H1 (cell line): ENCODE data around the gene FRMPD1. TPM values are rescaled to one million over a fixed set of nuclear protein-coding genes. Genes with fewer than 3 reads are reported as not detected.

ENCODE experiments used
- CTCF ChIP-seq, 3 experiments: IDR thresholded peaks; 1 replicate in 2 of 3; 2 replicates in 1 of 3; pipeline versions ENCODE4 v1.5.1 to v1.6.1; 2011; ENCODE audit warnings: low read length in 3 of 3, mild to moderate bottlenecking in 3 of 3, inconsistent platforms in 2 of 3, low read depth in 1 of 3, moderate library complexity in 1 of 3; ENCODE audit not compliant: insufficient read depth in 1 of 3; ENCODE audit errors: control extremely low read depth in 1 of 3
- FOSL1 ChIP-seq: IDR thresholded peaks from 2 replicates; pipeline ENCODE4 v1.6.1; 2011; ENCODE audit warnings: mild to moderate bottlenecking, low read depth, low read length, moderate library complexity; ENCODE audit not compliant: insufficient read depth
- POU5F1 ChIP-seq: IDR thresholded peaks from 2 replicates; pipeline ENCODE4 v1.6.1; 2011; ENCODE audit warnings: low read depth, mild to moderate bottlenecking, low read length, moderate library complexity
- TAF7 ChIP-seq: optimal IDR thresholded peaks from 2 replicates; pipeline ENCODE3; 2011; ENCODE audit warnings: low read depth, mild to moderate bottlenecking, inconsistent platforms, low read length, moderate library complexity, borderline replicate concordance
- USF2 ChIP-seq: IDR thresholded peaks from 2 replicates; pipeline ENCODE4 v1.6.1; 2011; ENCODE audit warnings: low read length, improper control_type of control experiment
- polyA plus RNA-seq, 7 experiments: library from polyadenylated mRNA; depleted of rRNA in 3 of 7; stranded (reverse) in 5 of 7; unstranded in 2 of 7; fragments of >200 nt in 5 of 7; fragments of 200-250 nt in 2 of 7; gene quantifications; 1 replicate in 5 of 7; 2 replicates in 1 of 7; 4 replicates in 1 of 7; pipeline versions ENCODE4 v1.2.1 to v1.2.3, GENCODE V29; 2011 to 2013; ENCODE audit warnings: missing spikeins in 2 of 7, mixed read lengths in 2 of 7
- total RNA-seq: library from RNA; stranded (reverse); fragmentation: NEBNext Ultra II Directional; extraction: Animal tissue kit (Norgen Biotek cat#: 25700); gene quantifications from 2 replicates; pipeline ENCODE4 v1.2.1, GENCODE V29; 2021

FRMPD1 gene
- total and polyA plus RNA-seq, 2 of the 8 experiments (the other 6 are each of a cell fraction or from before 2014, with no cell fraction given), result 0.27 to 0.32 TPM

- no peak for TF ChIP-seq TAF7
- no peak for TF ChIP-seq POU5F1
- no peak for TF ChIP-seq FOSL1
- TF ChIP-seq CTCF (IDR thresholded peaks at IDR 0.05; ENCODE audit: control extremely low read depth in 1 of 3, insufficient read depth in 1 of 3, low read depth in 1 of 3, low read length in 3 of 3), result no peak
- TF ChIP-seq USF2, result no peak
- TF ChIP-seq, all 59 proteins: peak for 0
Observed at GRCh38 chr9:37796232-37796631, 145.5 kb downstream of the FRMPD1 start (continued).

Other genes with a start within 250 kb of the FRMPD1 start
- gene GRHPR, start 228.3 kb upstream of the FRMPD1 start, total RNA-seq, result 97.0 and 98.1 TPM in 2 replicates
- gene GRHPR, start 228.3 kb upstream of the FRMPD1 start, polyA plus RNA-seq (2011; rRNA removed), result 201 and 246 TPM in 2 replicates
- 13.6 and 14.5 TPM in 2 replicates for gene ZBTB5, start 185.5 kb upstream of the FRMPD1 start, total RNA-seq
- 13.3 and 14.0 TPM in 2 replicates for gene ZBTB5, start 185.5 kb upstream of the FRMPD1 start, polyA plus RNA-seq (2011; rRNA removed)
- gene POLR1E, start 165.0 kb upstream of the FRMPD1 start, total RNA-seq, result 36.9 and 40.0 TPM in 2 replicates
- 13.8 and 16.0 TPM in 2 replicates for gene POLR1E, start 165.0 kb upstream of the FRMPD1 start, polyA plus RNA-seq (2011; rRNA removed)
- 13.1 and 15.4 TPM in 2 replicates for gene FBXO10, start 74.6 kb upstream of the FRMPD1 start, total RNA-seq
- gene FBXO10, start 74.6 kb upstream of the FRMPD1 start, polyA plus RNA-seq (2011; rRNA removed), result 13.9 and 17.4 TPM in 2 replicates
- 160 and 174 TPM in 2 replicates for gene TOMM5, start 58.4 kb upstream of the FRMPD1 start, total RNA-seq
- 127 and 171 TPM in 2 replicates for gene TOMM5, start 58.4 kb upstream of the FRMPD1 start, polyA plus RNA-seq (2011; rRNA removed)
- 4.5 and 6.2 TPM in 2 replicates for gene TRMT10B, start 102.9 kb downstream of the FRMPD1 start, total RNA-seq
- gene TRMT10B, start 102.9 kb downstream of the FRMPD1 start, polyA plus RNA-seq (2011; rRNA removed), result 2.0 and 2.4 TPM in 2 replicates
- gene EXOSC3, start 134.1 kb downstream of the FRMPD1 start, total RNA-seq, result 73.4 and 77.4 TPM in 2 replicates
- gene EXOSC3, start 134.1 kb downstream of the FRMPD1 start, polyA plus RNA-seq (2011; rRNA removed), result 43.5 and 46.7 TPM in 2 replicates
- gene DCAF10, start 149.8 kb downstream of the FRMPD1 start, total RNA-seq, result 11.1 and 15.0 TPM in 2 replicates
- gene DCAF10, start 149.8 kb downstream of the FRMPD1 start, polyA plus RNA-seq (2011; rRNA removed), result 6.7 and 7.1 TPM in 2 replicates